Transverse colon (tissue), 3 donors: ENCODE measurements around the gene LRRC37B.
"Not testable (repeated sequence)": the region's sequence is repeated elsewhere in the genome, so short reads cannot be mapped to it uniquely, and the experiment has no call there.

Source experiments
- CTCF ChIP-seq, 5 experiments: fragments of 200-600 bp in 3 of 5; fragments of 450-650 bp in 2 of 5; sonication (generic) in 3 of 5; IDR thresholded peaks; 1 replicate in 2 of 5; 2 replicates in 3 of 5; pipeline ENCODE4 v1.5.1; 2016 to 2017; ENCODE audit warnings: antibody characterized with exemption in 5 of 5, inconsistent platforms in 3 of 5, mild to moderate bottlenecking in 2 of 5, moderate library complexity in 1 of 5
- POLR2A ChIP-seq: fragments of 450-650 bp; IDR thresholded peaks from one replicate; pipeline ENCODE4 v1.6.1; 2016; ENCODE audit warnings: antibody characterized with exemption, mild to moderate bottlenecking, moderate library complexity

GRCh38 chr17:32073131-32073530, 65.9 kb downstream of the LRRC37B start:
- not testable (repeated sequence) for TF ChIP-seq CTCF (IDR thresholded peaks at IDR 0.05); POLR2A
